CD4-positive, alpha-beta T cell treated with Interleukin-2 at 100 ng/mL for 4 hours (primary cell): ENCODE data around the gene KCNH4.
A peak's percentile ranks its signal among the peaks of the same experiment; 100 is the strongest.

ENCODE experiments used
- DNase-seq: peaks from one replicate; pipeline ENCODE4 v3.0.0-alpha.2; 2020; ENCODE audit warnings: low spot score

The KCNH4 gene

GRCh38 chr17:42136654-42137051 is 44.3 kb downstream of the KCNH4 start:
- DNase-seq = no peak

- peak; percentile 14 for DNase-seq
Observed at GRCh38 chr17:42135664-42136653, 45.0 kb downstream of the KCNH4 start.

GRCh38 chr17:42135151-42135550 is 45.8 kb downstream of the KCNH4 start:
- DNase-seq = no peak

- peak; percentile 46 for DNase-seq
Observed at GRCh38 chr17:42133461-42134041, 47.4 kb downstream of the KCNH4 start.

GRCh38 chr17:42132941-42133340 is 48.0 kb downstream of the KCNH4 start:
- DNase-seq = peak; percentile 18

- DNase-seq = no peak
Observed at GRCh38 chr17:42131981-42132432, 48.9 kb downstream of the KCNH4 start.

DNA sequence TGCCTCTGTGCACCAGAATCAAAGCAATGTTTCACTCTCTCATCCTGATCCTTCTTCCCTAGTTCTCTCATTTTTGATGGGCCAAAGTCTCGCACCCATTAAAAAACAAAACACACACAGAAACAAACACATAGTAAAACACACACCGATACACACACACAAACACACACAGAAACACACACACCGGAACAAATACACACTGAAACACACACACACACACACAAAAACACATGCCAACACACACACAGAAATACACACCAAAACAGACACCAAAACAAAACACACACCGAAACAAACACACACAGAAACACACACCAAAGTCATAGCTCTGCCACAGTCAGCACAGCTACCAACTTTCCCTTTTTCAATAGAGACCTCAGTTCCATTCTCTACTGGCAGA is 49.7 kb downstream of the KCNH4 start:
- DNase-seq = no peak

- DNase-seq = no peak
Observed at GRCh38 chr17:42130310-42130936, 50.5 kb downstream of the KCNH4 start.

GRCh38 chr17:42129109-42129837 is 51.7 kb downstream of the KCNH4 start:
- no peak for DNase-seq

GRCh38 chr17:42127414-42127813 is 53.5 kb downstream of the KCNH4 start:
- DNase-seq = no peak

DNA sequence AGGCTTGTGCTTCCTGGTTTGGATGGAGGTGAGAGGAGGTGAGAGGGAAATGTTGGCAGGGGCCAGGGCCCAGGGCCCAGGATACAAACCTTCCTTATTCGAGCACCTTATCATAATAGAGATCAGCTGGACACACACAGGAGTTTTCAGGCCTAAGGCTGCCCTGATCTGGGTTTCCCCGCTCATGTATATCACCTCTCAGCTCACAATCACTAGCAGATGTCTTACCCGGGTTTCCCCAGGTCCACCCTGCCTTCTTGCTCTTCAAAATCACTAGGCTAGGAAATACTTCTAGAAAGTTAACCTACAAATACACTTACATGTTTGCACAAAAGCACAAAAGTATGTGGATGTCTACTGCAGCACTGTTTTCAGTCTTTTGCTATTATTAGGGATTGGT is 54.1 kb downstream of the KCNH4 start:
- DNase-seq = no peak

GRCh38 chr17:42125565-42125964 is 55.4 kb downstream of the KCNH4 start:
- DNase-seq = no peak

DNA sequence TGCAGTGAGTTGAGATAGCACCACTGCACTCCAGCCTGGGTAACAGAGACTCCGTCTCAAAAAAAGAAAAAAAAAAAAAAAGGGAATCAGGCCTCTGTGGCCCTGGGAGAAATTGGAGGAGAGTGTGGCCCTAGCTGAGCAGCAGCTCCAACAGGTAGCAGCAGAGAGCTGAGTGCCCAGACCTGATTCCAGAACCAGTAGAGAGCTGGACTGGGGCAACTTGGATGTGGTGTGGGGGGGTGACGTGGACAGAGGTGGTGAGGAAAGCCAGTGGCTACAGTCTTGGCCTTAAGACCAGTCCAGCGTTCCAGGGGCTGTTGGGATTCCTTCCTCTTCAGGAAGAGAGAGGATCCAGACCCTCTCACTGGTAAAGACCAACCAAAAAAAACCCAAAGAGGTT is 56.7 kb downstream of the KCNH4 start:
- no peak for DNase-seq

GRCh38 chr17:42122371-42123303 is 58.3 kb downstream of the KCNH4 start, which contains the start of gene HSPB9:
TSS of gene HSPB9 (plus strand) at chr17:42122804. CDS start at chr17:42122851, 47 bp downstream.
- DNase-seq = no peak

DNA sequence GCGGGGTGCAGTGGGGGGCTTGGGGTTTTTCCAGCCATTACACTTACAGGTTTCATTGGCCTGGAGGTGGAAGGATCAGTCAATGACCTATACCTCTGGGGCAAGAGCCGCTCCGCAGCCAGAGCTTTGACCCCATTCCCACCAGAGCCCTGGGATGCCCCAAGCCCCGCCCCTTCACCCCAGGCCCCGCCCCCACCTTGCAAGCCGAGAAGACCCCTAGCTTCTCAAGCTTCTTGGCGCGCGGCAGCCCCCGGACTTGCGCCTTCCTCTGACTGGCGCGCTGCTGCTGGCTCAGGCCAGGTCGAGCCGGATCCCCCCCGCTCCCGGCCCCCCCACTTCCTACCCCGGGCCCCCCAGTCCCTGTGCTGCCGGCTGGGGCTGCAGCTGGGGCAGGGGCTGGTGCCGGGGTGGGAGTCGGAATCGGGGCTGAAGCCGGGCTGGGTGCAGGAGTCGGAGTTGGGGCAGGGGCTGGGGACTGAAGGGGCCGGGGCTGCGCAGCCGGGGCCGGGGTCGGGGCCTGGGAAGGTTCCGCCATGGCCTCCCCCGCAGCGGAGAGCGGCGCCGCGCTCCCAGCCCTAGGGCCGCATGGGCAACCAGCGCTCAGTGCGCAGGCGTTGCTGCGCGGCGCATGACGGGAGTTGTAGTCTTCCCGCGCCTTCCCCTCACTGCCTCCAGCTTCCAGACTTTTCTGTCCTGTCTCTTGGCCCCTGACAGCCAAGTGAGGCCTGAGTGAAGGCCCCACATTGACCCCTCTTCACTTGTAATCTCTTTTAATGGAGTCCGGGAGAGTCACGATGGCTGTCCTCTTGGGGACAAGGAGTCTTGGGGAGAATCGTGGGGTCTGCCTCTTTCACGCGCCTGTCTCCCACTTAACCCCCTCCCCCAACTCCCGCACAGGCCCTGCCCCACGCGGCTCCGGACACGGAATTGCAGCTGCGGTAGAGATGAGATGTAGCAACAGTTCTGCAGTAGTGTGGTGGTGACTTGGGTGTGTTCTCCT is 59.9 kb downstream of the KCNH4 start, which contains the start of gene KAT2A:
Gene KAT2A (minus strand): TSS at position 598 of the 1,000 bp plus-strand sequence. CDS start 63 bp downstream, at position 535.
- peak; percentile 74 for DNase-seq

- DNase-seq = no peak
Observed at GRCh38 chr17:42120161-42120769, 60.7 kb downstream of the KCNH4 start.

GRCh38 chr17:42119301-42119700 is 61.6 kb downstream of the KCNH4 start:
- DNase-seq = no peak

DNA sequence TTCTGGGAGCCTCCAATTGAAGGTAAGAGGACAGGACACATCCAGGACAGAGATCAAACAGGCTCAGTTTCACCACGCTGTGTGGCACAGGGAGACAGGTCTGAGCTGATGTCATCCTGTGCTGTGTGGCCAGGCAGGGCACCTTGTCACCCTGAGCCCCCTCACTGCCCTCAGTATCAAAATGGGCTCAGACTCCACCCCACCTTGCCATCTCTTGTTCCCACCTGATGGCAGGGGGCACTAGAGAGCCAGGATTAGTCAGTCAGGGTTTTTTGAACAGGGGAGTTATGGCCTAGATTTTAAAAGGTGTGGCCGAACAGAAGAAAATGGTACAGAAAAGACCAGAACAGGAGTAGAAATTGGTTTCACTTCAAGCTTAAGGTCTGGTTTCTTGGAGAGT is 62.4 kb downstream of the KCNH4 start:
- peak; percentile 53 for DNase-seq

GRCh38 chr17:42118126-42118510 is 62.8 kb downstream of the KCNH4 start:
- DNase-seq = no peak
